Activated naive CD8-positive, alpha-beta T cell treated with anti-CD3 and anti-CD28 coated beads for 36 hours (primary cell): ENCODE measurements around the gene CROCC. TPM values are rescaled to one million over a fixed set of nuclear protein-coding genes. Genes with fewer than 3 reads are reported as not detected.

Experiments
- total RNA-seq, 2 experiments: library from RNA; stranded (reverse); gene quantifications; one replicate each; pipeline ENCODE4 v1.2.3, GENCODE V29; 2021

CROCC gene
- total RNA-seq, 2 experiments from 2014 or later = 24.7 to 26.3 TPM

Other genes starting within 250 kb of the CROCC start
- gene RNU1-4, start 181.4 kb upstream of the CROCC start, total RNA-seq = 100 to 1,000 TPM; 874 to 961 TPM
- gene RNU1-2, start 26.0 kb upstream of the CROCC start, total RNA-seq = 100 to 1,000 TPM; 874 to 961 TPM
- not detected for gene MFAP2, start 58.7 kb downstream of the CROCC start, total RNA-seq
- gene ATP13A2, start 90.0 kb downstream of the CROCC start, total RNA-seq = 10 to 100 TPM; 24.3 to 26.8 TPM
- 100 to 1,000 TPM; 144 to 171 TPM for gene SDHB, start 132.1 kb downstream of the CROCC start, total RNA-seq
- under 1 TPM in 1 of 2 experiments, not detected in 1; 0.06 TPM for gene PADI2, start 197.5 kb downstream of the CROCC start, total RNA-seq